ELR (cell line): Measurements from ENCODE around the gene NDUFAF8.

Source experiments
- DNase-seq: peaks from one replicate; pipeline ENCODE4 v3.0.0-alpha.2; 2015; ENCODE audit warnings: low read depth

Gene NDUFAF8, protein sequence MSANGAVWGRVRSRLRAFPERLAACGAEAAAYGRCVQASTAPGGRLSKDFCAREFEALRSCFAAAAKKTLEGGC

DNA sequence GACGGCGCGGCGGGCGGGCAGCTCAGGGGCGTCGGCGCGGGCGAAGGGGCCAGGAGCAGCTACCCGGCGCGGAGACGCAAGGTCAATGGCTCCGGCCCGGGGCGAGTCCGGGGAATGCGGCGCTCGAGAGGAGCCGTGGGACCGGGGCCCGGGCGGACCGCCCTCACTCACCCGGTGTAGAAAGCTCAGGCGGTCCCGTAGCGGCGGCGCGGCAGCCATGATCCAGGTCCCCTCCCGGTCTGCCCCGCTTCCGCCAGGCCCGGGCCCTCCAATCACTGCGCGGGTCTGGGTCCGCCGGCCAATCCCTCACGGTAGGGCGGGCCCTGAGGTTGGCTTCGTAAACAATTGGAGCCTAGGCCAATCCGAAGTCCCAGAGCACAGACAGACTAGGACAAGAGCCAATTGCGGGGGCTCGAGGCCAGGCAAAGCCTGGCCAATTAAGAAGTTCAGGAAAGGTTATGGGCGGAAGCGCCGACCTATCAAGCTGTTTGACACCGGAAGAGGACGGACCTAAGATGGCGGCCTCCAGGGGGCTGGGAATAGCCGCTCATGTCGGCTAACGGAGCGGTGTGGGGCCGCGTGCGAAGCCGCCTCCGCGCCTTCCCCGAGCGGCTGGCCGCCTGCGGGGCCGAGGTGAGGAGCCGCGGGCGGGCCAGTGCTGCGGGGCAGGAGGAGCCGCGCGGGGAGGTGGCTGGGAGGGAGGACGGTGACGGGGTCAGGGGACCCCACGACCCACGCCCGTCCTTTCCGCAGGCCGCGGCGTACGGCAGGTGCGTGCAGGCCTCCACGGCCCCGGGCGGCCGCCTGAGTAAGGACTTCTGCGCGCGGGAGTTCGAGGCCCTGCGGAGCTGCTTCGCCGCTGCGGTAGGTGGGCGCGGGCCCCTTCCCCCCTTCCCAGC lies at the start of gene NDUFAF8, which contains the start of gene TEPSIN:
Gene NDUFAF8, plus strand, starts transcription at position 504 of the 899 bp plus-strand sequence. Its CDS starts 46 bp downstream, at position 550.
Gene TEPSIN, minus strand, starts transcription at position 241 of the 899 bp plus-strand sequence. Its CDS starts 22 bp downstream, at position 219.
- DNase-seq: peak; percentile 100

DNA sequence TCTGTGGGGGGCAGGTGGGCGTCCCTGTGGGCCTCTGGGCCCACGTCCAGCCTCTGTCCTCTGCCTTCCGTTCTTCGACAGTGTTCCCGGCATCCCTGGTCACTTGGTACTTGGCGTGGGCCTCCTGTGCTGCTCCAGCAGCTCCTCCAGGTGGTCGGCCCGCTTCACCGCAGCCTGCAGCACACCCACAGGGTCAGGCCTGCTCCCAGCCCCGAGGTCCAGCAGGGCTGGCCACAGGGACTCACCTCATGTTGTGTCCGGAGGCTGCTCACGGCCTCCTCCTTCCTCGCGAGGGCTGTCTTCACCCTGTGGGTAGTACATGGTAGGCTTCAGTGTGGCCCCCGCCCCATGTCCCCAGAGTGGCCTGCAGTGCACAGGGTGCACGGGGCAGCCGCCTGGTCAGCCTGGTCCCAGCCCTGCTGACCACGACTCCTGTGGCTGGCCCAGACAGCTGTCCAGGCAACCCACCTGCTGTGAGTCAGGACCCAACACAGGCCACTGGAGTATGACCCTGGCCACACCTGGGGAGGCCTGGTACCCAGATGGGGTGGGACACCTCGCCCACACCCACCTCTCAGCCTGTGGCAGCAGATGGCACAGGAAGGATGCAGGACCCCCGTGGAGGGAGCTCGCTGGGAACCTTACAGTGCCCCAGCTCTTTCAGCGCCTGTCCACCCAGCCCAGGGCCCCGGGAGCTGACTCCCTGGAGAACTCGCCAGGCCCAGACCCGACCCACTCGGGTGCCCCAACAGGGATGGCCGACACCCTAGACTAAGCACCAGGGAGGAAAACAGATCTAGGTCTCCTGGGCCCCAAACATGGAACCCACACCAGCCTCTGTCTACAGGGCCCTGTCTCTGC lies 49.2 kb upstream of the NDUFAF8 start:
- DNase-seq: peak; percentile 26

DNA sequence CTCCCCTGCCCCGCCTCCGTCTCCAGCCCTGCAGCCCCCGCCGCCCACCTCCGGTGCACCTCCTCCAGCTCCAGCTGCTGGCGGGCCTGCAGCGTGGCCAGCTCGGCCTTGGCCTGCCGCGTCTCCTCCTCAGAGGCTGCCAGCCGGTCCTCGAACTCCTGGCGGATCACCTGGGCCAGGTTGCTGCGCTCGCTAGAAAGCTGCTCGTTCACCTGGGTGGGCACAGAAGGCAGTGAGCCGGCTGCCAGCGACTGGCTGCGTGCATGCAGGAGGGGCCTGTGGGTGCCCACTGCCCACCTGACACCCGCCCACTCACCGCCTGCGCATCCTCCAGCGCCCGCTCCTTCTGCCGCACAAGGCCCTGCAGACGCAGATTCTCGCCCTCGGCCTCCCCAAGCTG lies 48.5 kb upstream of the NDUFAF8 start:
- DNase-seq: no peak

DNA sequence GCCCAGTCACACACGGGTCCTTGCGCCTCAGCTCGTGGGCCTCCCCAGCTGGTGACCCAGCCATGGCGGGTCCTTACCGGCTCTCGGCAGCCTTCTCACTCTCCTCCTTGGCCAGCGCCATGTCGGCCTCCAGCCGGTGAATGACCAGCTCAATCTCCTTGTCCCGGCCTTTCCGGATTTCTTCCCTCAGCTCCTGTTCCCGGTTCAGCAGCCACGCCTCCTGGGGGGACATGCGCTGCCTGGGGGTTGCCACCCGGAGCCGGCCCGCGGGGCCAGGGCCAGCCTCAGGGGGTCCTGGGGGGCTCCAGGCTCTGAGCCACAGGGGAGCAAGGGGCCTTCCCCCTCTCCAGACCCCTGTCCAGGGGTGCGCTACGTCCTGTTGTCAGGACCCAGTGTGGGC lies 48.0 kb upstream of the NDUFAF8 start:
- DNase-seq: no peak

DNA sequence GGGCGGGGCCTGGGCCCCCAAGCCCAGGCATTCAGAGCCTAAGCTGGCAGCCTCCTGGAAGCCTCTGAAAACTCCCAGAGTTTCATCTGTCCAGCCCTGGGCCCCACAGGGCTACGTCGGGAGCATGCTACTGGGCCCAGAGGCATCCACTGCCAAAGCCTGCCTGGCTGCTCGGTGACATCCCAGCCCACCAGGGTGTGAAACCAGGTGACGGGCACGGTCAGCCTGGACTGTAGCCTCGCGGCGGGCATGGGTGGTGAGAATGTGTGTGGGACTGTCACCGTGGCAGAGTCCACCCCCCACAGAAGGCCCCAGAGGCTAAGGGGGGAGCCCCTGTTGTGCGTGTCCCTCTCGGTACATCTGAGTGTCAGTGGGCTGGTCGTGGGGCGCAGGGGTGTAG lies 47.5 kb upstream of the NDUFAF8 start:
- DNase-seq: no peak

DNA sequence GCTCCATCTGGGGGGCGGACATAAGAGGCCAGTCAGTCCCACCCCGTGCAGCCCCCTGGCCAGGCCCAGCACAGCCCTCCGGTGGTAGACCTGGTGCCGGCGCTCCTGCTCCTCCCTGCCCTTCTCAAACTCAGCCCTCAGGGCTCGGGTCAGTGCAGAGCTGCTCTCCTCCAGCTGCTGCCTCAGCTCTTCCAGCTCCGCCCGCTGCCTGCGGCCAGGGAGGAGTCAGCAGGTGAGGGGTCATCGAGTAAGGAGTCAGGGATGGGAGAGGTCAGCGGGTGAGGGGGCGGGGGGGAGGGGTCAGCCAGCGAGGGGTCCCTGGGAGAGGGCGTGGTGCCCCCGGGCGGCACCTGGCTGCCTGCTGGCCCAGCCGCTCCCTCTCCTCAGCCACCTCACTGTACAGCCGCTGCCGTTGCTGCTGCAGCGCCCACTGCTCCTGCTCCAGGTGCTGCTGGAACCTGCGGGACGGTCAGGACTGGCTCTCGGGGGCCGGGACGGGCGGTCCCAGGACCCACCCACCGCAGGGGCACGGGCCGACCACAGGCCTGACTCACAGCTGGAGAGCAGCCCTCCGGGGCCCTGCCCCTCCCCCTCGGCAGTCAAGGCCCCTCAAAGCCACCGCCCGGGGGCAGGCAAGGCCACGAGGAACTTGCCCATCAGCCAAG lies 46.6 kb upstream of the NDUFAF8 start:
- no peak for DNase-seq

DNA sequence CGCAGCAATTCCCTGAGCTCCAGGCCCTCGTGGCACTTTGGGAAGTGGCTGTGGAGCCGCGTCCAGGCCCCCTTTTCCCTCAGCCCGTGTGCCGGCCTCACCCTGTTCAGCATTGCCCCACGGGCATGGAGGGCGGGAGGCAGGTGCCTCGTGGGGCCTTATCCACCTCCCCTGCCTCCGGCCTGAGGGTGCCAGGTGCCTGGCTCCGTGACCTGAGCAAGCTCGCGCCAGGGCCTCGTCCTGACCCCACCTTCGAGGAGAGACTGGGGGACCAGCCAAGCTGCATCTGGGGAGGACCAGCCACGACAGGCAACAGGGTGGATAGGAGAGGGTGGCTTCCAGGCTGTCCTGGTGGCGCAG lies 46.1 kb upstream of the NDUFAF8 start:
- DNase-seq: no peak

DNA sequence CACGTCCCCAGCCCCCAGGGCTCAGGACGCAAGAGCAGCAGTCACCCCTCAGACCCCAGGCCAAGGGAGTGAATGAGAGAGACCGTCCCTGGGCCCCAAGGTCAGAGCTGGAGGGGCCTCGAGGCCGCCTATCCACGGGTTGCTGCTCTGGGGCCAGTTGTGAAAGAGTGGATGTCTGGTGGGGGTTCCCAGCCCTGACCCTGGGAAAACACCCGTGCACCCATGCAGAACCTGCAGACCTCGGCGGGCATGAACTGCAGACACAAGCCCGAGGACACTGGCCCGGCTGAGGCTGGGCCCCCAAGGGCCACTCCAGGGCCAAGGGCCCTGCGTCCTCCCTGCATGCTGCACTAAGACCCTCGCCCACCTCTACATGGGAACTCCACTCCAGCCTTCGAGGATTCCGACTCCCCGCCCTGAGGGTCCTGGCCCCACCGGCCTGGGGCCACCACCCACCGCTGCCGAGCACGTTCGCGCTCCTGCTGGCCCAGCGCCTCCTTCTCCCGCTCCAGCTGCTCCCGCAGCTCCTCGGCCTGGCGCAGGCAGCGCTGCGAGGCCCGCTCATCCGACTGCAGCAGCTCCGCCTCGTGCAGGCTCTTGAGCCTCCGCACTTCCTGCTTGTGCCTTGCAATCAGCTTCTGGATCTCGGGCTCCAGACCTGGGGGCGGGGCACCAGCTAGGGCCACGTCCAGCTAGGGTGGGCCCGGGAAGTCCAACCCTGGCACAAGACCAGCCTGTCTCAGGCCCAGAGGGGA lies 45.5 kb upstream of the NDUFAF8 start:
- no peak for DNase-seq

DNA sequence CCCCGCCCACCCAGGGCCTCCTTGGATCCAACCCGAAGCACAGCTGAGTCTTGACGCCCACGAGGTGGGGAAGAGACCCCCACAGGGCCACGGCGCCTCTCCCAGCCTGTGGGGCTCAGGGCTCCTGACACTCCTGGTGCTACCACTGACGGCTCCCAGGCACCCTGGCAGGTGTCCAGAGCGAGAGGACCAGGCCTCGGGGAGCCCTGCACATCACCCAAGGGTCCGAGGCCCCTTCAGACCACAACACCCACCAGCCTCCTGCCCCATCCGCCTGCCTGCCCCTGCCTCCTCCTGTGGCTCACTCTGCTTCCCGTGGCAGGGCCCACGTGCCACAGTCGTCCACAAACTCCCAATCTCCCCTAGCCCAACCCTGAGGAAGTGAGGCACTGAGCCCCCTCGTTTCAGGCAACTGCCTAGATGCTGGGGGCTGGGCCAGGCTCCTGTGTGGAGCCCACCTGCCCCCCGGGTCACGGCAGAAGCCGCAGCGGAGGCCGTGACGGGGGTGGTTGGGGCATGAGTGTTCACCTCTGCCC lies 44.8 kb upstream of the NDUFAF8 start:
- no peak for DNase-seq

DNA sequence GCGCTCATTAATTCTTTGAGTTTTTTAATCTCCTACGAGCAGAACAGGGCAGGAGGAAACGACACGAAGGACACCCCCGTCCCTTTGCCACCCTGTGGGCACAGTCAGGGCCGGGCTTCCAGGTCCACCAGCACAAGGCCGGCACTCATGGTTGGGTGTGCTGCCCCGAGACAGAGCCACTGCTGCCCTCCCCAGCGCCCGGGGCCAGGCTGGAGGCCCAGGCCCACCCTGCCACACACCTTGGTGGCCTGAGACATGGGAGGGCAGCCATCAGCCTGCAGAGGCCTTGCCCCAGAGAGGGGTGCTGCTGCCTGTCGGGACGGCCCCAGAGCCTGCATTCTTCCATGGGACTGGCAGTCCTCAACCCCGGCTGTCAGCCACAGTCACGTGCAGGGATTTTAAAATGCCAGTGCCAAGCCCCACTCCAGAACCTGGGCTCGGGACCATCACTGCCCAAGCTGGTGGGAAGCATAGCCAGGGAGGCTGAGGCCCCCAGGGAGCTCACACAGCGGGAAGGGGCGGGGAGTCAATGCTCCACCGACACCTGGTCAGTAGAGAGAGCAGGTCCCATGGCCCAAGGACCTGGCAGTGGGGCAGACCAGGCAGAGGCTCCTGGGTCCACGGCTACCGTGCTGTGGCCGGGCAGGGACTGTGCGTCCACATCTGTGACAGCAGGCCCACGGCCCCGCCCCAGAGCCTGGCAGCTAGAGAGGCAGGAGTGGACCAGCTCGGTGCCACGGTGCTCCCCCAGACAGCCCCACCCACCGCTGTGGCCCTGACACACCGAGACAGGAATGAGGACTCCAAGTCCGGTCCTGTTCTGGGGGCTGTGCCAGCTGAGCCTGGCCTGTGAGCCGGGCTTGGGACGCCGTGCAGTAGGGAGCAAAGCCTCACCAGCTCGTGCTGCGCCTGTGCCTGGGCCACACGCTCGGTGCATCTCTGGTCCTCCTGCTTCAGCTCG lies 43.9 kb upstream of the NDUFAF8 start:
- DNase-seq: no peak

DNA sequence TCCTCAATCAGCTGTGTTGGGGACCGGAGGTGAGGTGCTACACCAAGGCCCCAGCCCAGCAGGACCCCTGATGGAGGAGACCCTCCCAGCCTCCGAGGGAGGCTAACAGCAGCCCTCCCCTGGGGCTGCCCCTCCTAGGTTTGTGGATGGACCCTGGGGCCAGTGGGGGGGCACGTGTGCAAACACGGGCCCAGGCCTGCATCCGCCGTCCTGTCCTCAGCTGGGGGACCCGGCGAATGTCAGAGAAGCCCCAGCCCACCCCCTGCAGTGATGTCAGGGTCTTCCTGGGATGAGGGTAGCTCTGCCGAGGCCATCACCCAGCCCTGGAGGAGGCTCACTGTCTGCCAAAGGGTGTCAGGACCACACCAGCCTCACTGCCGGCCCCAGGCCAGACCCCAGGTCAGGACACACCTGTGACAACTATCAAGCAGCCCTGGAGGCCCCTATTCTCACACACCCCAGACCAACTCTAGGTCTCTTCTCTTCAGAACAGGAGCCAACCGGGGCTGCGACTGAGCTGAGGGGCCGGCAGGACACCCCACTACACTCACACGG lies 43.1 kb upstream of the NDUFAF8 start:
- DNase-seq: no peak

DNA sequence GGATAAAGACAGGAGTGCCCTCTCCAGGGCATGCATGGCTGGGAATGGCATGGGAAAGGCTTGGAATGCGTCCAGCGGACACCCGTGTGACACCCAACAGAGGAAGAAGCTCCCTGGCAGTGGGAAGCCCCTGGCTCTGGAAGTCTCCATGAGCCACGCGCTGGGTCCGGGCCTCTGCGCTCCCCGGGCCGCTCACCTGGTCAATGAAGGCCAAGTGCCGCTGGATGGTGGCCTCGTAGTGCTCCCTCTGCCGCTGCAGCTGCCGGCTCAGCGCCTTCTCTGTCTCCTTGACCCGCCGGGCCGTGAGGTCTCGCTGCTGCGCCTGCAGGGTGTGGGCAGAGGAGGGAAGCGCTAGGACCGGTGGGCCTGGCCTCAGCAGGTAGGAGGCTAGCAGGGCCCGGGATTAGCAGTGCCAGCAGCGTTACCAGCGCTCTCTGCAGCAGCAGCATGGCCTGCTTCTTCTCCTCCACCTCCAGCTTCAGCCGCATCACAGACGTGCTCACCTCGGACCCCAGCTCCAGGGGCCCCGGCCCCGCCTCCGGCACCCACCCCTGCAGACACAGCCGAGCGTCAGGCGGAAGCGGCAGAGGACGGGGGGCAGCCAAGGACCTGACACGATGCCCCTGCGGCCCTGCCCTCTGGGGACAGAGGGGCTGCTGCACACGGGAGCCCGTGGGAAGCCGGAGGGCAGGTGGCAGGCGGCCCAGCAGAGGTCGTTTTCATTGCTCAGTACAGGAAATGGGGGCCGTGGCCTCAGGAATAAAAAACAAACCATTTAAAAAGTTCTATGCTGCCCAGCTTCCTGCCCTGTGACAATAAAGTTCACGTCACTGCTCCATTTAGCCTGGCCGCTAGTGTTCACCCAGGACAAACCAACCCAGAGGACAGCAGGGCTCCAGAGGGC lies 42.4 kb upstream of the NDUFAF8 start:
- no peak for DNase-seq

DNA sequence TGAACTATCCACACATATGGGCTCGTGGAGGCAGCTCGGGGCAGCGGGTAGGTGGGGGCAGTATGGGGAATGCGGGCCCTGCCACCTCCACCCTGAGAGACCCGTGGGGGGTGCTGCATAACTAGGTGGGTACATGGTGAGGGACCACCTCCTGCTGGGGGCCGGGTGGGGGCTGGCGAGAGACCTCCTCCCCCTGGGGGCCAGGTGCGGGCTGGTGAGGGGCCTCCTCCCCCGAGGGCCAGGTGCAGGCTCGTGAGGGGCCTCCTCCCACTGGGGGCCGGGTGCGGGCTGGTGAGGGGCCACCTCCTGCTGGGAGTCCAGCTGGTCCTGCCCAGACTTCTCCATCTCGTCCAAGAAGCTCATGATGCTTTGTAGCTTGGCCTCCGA lies 41.7 kb upstream of the NDUFAF8 start:
- no peak for DNase-seq

DNA sequence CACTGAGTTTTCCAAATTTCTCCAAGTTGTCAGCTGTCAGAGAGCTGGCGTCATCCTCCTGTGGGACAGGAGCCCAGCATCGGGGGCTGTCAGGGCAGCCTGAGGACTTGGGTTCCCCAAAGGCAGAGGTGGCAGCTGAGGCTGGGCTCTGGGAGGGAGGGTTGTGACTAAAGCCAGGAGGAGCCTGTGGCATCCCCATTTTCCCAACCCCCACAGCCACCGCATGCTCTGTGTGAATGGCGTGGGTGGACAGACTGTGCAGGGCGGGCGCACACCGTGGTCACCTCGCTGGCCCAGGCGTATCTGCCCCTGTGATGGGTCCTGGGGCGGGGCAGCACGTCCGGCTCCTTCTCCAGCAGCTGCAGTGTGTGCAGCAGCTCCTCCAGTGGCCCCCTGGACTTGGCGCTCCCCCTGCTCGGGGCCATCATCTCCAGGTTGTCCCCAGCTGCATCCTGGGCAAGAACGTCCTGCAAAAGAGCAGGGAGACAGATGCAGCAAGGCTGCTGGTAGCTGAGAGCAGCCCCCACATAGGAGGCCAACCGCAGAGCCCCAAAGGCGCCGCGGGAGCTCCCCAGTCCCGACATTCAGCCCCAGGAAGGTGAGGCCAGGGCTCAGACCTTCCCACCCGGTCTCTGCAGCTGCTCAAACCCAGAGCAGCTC lies 41.2 kb upstream of the NDUFAF8 start:
- DNase-seq: no peak

DNA sequence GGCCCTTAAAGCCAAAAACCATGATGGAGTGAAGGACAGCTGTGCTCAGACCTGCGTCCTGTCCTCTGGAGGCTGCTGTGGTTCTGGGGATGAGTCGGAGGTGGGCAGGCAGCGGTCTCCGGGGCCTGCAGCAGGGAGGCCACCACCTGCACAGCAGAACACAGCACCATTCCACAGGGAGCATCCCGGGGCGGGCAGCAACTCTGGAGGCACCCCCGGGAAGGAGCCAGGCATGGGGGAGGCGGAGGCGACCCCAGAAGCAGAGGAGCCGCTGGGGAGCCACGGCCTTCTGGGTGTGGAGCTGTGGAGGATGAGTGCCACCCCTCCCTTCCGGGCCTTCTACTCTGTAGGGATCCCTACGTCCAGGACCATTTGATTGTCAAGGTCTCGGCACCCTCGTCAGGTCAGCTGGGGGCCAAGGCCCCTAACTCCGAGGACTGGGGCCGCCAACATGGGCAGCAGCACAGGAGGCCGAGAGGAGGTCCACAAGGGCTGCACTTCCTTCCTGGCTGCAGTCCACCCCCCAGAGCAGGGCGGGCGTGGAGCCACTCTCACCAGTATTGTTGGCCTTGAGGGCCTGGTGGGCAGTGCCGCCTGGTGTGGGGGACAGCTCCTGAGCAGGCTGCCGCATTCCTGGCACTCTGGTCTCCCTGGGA lies 40.2 kb upstream of the NDUFAF8 start:
- no peak for DNase-seq

DNA sequence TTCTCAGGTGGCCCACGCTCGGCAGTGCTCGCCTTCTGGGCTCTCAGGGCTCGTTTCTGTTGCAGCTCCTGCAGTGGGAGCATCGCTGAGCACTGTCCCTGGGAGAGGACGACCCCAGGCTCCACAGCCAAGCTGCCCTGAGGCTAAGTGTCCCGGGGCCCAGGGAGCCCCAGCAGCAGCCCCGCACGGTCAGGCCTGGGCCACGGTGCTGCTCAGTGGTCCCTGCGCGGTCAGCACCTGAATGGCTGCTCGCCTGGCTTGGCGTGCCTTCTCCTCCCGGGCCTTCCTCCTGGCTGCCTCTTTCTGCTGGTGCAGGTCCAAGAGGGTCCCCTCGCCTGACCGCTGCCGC lies 39.7 kb upstream of the NDUFAF8 start:
- no peak for DNase-seq

DNA sequence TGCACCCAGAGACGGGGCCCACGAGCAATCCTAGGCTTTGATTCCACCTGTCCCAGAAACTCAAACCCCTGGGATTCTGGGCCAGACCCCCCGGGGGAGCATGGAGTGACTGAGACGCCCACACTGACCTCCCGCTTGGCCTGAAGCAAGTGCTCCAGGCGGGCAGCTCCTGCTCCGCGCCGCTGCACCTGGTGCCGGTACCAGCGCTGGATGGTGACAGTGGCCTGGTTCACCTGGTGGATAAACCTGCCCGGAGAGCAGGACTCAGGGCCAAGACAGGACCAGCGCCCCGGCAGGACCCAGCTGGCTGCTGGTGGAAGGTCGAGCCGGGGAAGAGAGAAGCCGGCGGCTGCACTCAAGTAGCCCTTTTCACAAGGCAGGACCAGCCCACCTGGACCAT lies 38.9 kb upstream of the NDUFAF8 start:
- no peak for DNase-seq
